Activated T-helper 1 cell treated with anti-CD3 and anti-CD28 coated beads, Interleukin-2, amount 50 U/mL, for 16 hours (primary cell): ENCODE data around the gene FCGR3A.
"Not testable (repeated sequence)": the region's sequence is repeated elsewhere in the genome, so short reads cannot be mapped to it uniquely, and the experiment has no call there.

ENCODE experiments used
- DNase-seq, 2 donors: peaks; one replicate each; pipeline ENCODE4 v3.0.0-alpha.2; 2020; ENCODE audit warnings: low read depth in 1 of 2, low spot score in 1 of 2

Gene FCGR3A

DNA sequence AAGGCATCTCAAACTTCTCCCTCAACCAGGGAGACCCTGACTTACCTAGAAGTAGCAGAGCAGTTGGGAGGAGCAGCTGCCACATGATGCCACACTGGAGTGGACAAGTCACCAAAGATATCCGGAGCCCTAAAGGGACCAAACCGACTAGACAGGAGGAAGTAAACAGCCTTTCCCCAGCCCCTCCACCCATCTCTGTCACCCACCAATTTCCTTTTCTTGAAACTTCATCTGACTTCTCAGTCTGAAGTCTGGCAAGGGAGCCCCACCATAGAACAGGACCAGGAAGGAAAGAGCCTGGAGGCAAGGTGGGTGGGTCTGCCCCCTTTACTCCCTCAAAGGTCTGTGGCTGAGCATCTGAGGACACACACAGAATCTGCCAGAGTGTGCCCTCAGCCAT, at the start of gene FCGR3A:
Gene FCGR3A (minus strand): TSS at position 167 of the 400 bp plus-strand sequence. CDS start 82 bp downstream, at position 85.
- DNase-seq: no peak

DNA sequence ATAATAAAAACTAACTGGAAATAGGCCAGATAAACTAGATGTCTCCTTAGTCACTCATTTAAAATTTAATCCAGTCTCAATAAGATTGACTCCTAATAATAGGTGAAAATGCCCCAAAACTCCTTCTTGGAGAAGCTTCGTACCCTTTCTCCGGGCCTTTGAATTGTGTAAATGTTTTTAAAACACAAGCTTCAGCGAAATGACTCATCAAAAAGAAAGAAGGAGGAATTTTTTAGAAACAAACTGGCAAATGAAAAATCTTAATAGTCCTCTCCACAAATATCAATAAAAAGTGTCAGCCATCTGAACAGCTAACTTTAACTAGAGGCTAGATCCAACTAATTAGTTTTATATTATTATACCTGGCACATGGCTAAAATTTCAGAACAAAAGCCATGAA, 47.5 kb upstream of the FCGR3A start:
- not testable (repeated sequence) for DNase-seq

DNA sequence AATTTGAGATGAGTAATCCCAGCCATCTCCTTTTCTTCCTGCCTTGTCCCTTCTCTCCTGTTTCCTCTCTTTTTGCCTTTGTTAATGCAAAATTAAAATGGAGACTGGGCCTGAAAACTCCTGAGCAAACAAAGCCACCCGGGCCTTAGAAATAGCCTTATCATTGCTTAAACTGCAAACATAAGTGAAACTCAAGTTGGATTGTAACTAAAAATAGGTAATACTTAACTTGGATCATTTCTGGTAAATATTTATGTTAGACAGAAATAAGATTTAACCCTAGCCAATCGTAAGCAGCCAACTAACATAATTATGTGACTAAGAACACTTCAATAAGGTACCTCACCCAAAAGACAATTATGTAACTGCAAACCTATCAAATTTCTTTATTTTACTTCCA, 46.0 kb upstream of the FCGR3A start:
- DNase-seq: not testable (repeated sequence)

DNA sequence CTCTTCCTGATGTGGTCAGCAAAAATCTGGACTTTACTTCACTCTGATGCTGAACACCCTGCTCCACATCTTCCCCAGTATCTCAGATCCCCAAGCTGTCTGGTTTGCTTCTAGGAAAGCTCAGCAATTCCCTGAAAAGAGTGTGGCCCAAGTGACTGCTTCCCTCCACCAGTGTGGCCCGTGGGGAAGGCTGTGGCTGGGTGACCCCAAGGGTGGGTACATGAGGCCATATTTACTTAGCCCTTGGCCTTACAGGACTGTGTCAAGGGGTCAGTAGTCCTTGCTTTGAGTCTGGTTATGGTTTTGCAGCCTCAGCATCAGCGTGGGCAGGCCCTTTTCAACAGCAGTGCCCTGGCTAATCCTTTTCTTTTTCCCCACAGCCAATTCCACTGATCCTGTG, 45.6 kb upstream of the FCGR3A start:
- not testable (repeated sequence) for DNase-seq

DNA sequence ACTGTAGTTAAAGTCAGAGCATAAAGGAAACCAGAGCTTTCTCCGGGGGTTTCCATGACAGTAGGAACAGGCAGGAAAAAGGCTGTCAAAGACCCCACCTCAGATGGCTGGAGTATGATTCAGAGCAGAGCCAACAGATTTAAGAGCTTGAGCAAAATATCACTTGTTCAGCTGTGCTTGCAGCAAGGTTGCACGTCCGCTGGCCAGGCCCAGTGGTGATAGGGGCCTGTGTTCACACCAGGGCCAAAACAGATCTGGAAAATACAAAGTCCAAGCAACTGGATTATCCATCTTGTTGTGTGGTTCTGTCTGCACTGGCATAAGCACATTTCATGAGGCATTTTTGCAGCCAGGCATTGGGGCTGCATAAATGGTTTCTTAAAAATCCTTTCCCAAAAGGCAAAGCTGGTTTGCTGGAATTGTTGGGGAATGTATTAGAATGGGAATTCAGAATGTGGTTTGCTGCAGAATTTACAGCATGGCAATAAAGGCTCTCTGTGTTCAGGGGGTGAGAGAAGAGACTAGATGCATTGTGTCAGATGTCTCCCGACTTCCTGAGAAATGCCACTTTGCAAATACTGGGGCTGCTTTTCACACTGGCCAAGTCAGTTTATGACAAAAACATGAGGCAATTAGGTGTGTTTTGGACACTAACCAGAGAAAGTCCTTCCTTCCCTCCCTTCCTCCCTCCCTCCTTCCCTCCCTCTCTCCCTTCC, 44.8 kb upstream of the FCGR3A start:
- DNase-seq: not testable (repeated sequence)

DNA sequence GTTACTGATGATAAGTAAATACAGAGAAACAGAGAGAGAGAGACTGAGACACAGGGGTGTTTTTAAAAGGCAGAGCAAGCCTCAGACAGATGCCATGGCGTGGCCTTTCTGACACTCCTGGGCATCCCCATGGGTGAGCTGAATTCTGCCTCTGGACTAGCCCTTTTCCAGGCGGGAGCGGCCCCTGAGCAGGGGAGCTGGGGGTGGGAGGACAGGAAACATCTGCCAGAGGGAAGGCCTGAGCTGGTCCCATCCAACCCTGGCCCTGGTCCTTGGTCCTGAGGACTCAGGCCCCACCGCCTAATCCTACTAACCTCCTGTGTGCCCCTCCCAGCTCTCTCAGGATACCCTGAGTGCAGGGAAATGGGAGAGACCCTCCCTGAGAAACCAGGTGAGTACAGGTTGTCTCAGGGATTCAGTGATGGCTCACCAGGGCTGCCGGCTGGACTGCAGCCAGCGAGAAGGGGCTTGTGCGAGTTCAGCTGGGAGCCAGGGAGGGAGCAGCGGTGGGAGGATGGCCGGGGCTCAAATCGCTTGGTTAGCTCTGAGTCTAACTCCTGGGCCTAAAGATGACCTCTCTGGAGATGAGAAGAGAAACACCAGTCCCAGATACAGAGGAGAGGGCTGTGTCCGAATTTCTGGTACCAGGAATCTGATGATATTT, 43.6 kb upstream of the FCGR3A start:
- DNase-seq: not testable (repeated sequence)

DNA sequence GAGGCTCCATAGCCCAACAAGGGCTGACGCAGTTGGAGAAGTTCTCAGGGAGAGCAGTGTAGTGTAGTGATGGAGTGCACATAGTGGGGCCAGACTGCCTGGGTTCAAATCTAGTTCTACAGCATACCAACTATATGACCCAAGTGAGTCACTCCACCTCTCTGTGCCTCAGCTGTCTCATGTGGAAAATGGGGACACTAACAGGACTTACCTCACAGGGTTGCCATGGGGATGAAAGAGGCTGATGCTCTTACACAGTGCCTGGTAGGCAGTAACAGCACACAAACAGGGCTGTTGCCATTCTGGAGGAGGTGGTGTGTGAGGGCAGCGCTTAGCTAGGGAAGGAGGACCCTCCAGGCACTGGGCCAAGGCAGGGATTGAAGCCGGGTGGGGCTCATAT, 43.0 kb upstream of the FCGR3A start:
- DNase-seq: not testable (repeated sequence)

DNA sequence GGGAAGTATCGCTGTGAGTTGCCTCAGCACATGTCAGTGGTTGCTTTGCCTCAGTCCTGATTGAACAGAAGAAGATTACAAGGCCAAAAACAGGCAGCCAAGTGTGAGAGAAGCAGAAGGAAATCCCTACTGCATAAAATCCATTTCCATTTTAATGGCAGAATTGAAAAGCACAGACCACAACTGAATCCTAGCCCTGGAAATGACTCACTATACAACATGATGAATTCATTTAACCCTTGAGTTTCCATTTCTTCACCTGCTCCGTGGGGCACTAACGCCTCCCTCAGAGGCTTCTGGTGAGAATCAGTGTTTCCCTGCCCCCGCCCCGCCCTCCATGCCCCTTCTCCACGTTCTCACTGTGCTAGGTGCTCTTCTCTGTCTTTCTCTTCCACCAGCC, 40.3 kb upstream of the FCGR3A start:
- DNase-seq: not testable (repeated sequence)

DNA sequence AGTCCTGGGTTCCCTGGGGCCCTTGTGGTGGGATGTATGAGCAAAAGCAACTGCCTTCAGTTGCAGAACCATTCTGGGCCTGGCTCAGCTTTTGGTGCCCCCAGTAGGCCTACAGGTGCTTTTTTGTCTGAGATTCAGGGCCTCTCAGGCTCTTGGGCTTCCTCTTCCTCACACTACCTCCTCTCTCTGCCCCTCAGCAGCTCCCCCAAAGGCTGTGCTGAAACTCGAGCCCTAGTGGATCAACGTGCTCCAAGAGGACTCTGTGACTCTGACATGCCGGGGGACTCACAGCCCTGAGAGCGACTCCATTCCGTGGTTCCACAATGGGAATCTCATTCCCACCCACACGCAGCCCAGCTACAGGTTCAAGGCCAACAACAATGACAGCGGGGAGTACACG, 39.7 kb upstream of the FCGR3A start:
- not testable (repeated sequence) for DNase-seq

DNA sequence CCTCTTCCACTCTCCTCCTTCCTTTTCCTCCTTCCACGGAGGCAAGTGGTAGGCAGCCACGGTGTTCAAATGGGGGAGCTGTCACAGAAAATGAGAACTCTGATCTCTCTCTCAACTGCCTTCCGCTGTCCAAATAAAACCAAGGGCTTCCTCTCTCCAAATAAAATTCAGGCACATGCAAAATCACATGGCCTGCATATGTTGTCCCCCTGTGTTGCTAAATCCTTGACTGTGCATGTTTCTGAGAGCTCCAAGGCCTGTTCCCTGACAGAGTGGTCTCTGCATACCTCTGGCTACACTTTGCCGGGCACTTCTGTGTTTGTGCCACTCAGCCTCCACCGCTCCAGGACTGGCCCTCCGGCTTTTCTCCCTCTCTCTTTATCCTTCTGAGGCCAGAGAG, 39.0 kb upstream of the FCGR3A start:
- not testable (repeated sequence) for DNase-seq

DNA sequence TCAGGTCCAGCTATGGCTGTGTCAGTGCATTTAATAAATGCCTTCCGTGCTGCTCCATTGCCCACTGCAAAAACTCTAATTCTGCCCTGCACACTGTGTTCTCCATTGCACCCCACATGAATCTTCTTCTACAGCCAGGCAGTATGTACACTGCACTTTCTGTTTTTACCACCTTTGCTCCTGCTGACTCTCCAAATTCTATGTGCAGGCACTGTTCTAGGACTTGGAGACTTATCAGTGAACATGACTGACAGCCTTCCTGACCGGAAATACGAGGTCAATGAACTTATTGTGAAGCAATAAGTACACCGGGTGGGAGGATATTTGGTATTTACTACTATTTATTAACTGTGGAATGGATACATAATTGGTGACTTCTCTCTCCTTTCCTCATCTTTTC, 33.3 kb upstream of the FCGR3A start:
- DNase-seq: not testable (repeated sequence)

DNA sequence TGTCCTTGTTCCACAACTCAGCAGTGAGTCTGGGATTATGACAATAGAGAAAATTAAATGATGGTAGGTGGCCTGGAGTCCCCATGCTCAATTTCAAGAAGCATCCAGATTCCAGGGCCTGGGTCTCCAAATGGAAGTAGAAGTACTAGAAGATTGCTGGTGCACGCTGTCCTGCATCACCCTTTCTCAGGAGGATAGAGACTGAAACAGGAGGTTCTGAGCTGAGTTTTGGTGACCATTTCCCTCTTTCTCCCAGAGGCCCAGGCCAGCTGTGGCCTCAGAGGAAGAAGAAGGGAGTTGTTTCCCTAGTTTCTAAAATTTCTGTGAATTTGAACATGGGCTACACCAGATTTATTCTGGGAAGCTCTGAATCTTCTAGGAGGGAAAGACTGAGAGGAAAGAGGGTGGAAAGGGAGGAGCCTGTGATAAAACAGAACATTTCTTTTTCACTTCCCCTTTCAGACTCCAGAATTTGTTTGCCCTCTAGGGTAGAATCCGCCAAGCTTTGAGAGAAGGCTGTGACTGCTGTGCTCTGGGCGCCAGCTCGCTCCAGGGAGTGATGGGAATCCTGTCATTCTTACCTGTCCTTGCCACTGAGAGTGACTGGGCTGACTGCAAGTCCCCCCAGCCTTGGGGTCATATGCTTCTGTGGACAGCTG, 31.4 kb upstream of the FCGR3A start:
- not testable (repeated sequence) for DNase-seq

DNA sequence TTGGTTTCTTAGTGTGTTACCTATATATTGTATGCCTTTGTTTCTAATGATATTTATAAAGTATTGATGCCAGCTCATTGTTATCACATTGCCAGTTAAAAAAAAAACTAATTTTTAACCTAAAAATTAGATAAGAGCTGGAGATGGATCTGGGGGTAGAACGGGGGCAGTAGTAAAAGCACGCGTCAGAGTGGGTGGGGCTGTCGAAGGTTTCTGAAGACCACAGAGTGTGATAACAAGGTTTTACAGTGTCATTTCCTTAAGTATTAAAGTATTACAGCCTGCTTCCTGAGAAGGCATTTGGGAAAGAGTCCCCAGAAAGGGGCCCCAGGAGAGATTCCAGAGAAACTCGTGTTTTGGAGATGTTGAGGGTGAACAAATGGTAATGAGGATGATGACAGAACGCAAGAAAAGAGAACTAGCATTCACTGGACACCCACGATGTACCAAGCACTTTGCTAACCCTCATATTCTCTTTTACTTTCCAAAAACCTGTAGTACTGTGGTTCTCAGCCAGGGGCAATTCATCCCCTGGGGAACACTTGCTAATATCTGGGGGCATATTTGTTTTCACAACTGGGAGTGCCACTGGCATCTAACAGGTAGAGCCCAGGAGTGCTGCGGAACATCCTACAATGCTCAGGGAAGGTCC, 30.4 kb upstream of the FCGR3A start:
- DNase-seq: not testable (repeated sequence)

DNA sequence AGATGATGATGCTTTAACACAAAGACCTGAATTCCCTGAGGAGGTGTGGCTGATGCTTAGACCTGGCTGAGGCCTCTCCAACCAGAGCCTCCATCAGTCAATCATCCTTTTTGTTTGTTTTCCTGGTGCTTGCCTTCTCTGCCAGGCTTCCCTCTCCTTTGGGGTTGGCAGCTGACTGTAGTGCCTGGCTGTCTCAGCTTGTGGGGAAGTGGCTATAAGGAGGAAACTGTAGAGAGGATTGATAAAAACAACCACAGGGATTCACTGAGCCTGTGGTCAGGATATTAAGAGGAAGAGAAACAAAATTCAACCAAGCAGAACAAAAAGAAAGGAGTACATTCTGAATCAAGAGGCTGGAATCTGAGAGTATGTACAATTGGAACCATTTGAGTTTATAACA, 27.1 kb upstream of the FCGR3A start:
- not testable (repeated sequence) for DNase-seq

DNA sequence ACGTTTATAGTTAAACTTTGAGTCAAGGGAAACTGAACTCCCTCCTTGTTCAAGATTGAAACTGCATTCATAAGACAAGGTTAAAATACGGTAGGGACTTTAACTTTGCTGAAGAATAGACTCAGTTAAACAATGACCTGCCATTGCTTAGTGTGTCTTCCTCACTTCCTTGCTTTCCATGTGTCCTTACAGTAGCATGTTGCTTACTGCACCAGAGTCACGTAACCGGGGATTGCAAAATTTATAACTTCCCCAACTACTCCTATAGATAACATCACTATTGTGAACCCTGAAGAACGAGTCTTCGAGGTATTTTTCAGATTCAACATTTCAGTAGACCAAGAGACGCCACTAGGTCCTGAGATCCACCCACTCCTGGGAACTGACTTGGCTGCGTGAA, 22.1 kb upstream of the FCGR3A start:
- DNase-seq: not testable (repeated sequence)

DNA sequence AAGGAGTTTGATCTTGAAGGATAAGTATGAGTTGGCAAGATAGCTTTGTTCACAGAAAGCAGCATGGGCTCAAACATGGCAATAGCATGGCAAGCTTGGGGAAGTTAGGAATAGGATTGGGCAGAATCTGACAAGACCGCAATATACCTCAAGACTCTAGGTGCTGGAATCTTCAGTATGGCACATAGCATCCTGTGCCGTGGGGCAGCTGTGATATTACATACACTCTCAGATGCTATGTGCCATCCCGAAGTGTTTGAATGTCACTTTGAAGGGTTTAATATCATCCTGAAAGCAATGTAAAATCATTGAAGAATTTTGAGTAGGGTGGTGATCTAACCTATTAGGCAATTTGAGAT, 17.0 kb upstream of the FCGR3A start:
- DNase-seq: not testable (repeated sequence)

DNA sequence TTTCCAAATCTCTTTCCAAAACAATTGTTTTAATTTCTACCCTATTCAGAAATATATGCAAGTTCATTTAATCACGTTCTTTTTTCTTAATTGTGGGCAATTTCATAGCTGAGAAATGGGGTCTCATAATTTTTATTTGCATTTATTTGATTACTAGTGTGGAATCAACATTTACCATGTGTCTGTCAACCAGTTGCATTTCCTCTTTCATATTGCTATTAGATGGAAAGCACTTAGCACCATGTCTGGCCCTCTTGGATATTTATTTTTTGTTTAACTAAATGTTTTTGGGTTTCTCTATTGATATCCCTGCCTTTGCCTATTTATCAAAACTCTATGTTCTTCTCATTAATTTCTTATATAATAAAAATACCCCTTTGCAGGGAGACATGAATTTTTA, 13.9 kb upstream of the FCGR3A start:
- not testable (repeated sequence) for DNase-seq

DNA sequence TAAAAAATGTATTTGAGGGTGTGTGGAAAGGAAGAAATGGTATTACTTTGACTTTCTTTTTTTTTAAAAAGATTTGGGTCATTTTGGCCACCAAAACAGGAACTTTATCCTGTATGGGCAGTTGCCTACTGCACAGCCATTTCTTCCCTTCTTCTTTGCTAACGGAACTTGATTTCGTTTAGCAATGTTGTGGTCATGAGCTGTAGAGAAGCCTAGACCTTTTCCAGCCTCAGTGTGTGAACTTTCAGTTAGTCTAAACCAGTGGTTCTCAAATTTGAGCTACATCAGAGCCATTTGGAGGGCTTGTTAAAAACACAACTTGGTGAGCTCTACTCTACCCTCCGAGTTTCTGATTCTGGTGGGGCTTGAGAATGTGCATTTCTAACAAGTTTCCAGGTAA, 12.8 kb upstream of the FCGR3A start:
- not testable (repeated sequence) for DNase-seq

DNA sequence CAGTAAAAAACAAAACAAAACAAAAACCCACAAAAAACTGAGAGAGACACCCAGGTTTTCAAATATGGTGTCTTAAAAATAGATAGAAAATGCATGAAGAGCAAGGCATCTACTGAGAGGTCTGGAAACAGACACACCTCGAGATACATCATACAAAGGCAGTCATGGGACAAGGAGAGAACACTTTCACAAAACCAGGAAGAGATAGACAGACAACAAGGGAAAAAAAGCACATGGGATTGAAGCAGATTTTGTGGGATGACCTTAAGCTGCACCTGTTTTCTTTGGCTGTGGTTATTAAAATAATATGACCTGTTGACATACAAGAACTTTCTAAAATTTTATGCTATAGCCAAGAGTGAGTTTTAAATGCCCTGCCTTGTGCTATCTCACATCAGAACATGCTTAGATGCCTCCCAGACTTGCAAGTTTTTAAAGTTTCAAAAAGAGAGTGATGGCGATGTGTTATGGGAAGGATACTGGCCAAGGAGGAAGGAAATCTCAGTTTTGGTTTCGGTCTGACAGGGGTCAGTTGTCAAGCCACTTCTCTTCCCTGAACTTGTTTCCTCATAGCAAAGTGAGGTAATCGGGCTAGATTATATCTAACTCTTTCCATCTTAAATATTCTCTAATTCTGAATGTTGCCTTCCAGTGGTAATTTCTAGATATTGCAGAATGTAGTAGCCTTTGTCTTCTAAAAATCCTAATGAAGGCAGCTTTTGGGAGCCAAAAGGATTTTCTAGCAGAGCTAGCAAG, 11.5 kb upstream of the FCGR3A start:
- not testable (repeated sequence) for DNase-seq

DNA sequence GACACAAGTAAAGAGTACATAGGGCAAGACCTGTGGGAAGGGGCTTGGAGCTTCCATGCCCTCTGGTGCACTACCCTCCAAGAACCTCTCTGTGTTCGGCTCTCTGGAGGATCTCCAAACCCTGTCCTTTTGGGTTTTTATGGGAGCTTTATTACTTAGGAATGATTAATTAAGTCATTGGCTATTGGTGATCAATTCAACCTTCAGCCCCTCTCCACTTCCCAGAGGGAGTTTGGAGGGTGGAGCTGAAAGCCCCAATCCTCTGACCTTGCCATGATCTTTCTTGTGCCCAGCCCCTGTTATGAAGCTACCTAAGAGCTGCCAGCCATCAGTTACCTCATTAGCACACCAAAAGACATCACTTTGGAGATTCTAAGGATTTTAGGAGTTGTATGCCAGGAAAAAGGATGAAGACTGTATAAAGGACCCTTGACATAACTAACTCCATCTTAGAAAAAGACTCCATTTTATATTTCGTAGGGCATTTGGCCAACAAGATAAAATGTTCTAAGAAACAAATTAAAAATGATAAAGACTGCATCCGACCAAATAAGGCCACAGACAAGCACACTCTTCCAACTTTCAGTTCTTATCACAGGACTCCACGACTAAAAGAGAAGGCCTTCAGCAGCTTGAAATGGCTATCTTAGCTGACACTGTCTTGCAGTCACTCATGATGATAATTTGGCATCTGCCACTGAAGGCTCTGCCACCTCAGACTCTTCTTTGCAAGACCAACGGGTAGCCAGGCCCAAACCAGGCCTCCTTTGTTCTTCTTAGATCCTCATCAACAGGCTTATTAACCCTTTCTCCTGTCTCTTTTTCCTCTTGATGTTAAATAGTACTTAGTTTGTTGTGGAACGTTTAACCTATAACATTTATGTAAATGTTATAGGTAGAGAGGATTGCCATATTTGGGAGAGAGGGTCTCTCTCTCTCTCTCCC, 8.2 kb upstream of the FCGR3A start:
- not testable (repeated sequence) for DNase-seq
